ENCODE results near the gene ACTR8.

Gene ACTR8

DNA sequence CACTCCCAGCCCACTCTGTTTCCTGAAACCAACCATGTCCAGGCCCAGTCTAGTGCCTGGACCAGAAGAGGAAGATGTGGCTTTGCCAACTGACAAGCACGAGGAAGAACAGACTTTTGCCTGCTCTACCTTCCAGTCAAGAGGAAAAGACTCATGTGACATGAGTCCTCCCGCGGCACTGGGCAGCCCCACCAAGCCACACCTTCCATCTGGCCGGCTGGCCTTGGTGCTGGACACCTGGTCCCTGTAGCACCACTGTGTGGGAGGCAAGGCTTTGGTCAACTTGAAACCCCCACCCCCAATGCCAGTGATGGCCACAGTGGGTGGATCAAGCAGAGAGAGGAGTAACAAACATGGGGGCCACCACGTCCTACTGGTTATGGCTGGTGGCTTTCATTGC lies 48.3 kb downstream of the ACTR8 start:
- DNase-seq, result no peak

DNA sequence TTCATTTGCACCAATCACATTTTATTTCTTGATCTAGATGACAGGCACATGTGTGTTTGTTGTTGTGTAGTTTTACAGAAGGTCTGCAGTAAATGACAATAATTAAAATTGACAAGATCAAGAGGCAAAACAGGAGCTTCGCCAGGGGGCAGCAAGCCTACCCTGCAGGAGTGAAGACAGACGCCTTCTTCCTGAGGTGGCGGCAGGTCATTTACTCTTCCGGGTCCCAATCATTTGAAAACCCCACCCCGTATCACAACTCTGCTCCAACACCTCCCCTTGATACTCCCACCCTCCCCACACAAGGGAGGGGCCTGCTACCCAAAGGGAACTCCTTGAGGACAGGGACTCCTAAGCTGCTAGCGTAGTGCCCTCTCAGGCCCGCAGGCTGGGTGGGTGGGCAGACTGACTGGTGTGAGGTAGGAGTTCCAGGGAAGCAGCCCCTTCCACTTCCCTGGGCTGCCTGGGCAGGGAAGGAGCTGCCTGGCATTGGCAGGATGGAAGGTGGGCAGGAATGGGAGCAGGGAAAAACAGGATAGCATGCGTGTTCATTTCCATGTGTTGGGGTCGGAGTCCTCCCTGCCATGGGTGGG lies 48.8 kb downstream of the ACTR8 start:
- DNase-seq, result no peak

DNA sequence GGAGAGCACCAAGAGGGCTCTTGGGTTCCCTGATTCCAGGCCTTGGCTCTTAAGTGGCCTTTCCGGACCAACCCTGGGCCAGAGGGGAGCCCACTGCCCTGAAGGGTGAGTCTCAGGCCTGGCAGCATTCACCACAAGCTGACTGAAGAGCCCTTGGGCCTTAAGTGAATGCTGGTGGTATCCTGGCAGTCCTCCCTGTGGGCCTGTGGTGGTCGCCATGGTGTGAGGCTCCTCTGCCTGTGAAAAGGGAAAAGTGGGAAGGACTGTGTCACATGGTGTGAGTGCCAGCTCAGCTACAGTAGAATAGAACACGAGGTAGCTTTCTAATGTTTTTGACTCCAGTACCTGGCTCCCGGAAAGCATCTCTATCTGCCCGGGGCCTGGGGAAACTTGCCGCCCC lies 51.0 kb downstream of the ACTR8 start:
- no peak for DNase-seq

DNA sequence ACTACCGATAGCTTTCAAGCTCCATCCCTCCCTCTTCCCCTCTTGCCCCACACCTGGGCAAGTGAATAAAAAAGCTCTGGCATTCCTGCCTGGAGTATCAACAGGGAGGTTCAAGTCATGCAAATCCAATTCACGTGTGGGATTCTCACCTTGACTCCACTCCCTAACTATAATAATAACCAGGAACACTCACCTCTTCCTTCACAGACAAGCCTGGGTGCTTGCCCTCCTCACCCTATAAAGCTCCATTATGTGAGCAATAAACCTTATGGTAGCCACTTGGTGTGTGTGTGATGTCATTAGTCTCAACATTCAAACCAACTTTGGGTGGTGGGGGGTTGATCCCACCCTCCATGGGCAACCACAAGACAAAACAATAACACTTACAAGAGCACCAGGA lies 52.3 kb downstream of the ACTR8 start:
- DNase-seq, result no peak

DNA sequence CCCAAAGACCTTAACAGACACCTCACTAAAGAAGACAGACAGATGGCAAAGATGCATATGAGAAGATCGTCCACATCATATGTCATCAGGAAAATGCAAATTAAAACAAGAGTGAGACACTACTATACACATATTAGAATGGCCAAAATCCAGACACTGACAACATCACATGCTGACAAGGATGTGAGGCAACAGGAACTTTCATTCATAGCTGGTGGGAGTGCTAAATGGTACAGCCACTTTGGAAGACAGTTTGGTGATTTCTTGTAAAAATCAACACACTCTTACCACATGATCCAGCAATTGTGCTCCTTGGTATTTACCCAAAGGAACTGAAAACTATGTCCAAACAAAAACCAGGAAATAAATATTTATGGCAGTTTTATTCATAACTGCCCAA lies 53.4 kb downstream of the ACTR8 start:
- no peak for DNase-seq

DNA sequence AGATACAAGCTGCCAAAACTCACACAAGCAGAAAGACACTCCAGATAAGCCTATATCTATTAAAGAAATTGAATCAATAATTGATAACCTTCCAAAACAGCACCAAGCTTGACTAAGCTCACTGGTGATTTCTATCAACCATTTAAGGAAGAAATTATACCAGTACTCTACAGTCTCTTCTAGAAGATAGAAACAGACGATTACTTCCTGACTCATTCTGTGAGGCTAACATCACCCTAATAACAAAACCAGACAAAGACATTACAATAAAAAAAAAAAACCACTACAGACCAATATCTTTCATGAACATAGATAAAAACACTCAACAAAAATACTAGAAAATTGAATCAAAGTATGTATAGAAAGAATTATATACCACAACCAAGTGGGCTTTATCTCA lies 55.9 kb downstream of the ACTR8 start:
- DNase-seq, result no peak

DNA sequence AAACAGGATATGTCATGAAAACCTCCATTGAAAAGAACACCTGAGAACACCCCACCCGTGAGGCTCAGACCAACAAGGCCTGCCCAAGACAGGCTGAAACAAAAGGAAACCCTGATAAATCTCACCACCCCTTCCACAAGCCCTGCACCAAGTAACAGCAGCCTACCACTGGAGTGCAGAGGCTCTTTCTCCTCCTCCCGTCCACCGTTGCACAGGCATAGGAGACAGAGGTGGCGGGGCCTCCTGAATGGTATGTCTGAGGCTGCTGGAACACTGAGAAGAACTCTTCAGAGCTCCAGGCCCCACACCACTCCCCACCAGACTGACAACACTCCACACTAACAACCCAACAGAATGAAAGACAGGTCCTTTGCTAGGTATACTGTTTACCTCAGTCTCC lies 57.2 kb downstream of the ACTR8 start:
- DNase-seq, result no peak

DNA sequence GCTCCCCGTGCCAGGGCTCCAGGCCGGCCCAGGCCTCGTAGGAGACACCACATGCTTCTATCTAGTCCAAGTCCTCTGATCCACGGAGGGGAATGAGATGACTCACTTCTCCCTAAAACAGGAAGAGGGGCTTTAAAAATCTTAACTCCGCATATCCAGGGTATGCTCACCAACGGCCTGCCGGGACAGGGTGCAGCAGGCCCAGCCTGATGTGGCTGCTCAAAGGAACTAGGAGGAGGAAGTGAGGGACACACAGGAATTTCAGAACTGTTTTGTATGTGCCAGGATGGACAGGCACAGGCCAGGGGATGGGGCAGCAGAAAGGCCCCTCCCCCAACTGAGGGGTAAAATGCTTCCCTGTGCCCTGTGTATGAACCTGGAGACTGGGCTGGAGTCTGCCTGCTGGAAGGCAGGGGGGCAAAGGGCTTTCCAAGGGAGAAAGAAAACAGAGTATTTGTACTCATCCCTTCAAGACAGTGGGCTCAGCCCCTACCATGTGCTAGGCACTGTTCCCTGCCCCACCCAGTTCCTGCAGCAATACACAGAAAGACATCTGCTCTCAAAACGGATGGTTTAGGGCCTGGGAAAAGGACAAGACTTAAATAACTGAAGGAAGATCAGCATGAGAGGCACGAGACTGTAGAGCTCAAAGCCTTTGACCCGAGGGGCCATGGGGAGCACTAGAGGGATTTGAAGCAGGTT lies 57.8 kb downstream of the ACTR8 start:
- DNase-seq, result no peak

DNA sequence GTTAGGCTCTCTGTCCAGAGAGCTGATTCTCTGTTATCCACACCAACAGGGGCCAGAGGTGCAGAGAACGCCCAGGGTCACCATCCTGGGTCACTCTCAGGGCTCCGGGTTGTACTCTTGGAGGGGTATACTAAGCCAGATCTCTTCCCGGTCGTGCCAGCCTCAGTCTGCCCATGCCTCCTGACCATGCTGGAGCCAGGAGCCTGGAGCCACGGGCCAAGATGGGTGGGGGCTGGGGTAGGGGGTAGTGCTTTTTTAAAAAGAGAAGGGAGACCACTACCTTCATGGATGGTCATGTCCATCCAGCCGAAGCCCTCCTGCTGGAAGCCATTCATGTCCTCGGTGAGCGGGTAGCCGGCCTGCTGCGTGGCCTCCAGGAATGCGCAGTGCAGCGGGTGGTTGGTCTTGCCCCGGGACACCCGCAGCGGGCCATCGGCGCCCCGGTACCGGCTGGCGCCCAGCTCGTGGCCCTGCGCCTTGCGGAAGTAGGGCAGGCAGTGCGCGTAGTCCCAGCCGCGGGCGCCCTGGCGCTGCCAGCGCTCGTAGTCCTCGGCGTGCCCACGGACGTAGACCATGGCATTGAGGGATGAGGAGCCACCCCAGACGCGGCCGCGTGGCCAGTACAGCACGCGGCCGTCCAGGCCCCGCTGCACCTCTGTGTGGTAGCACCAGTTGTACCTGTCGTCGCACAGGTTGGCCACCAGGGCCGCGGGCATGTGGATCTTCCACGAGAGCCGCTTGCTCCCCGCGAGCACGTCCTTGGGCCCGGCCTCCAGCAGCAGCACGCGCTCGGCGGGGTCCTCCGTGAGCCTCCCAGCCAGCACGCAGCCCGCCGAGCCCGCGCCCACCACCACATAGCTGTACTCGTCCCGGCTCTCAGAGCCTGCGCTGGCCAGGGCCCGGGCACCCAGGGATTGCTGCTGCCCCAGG lies 58.7 kb downstream of the ACTR8 start:
- DNase-seq, result no peak

DNA sequence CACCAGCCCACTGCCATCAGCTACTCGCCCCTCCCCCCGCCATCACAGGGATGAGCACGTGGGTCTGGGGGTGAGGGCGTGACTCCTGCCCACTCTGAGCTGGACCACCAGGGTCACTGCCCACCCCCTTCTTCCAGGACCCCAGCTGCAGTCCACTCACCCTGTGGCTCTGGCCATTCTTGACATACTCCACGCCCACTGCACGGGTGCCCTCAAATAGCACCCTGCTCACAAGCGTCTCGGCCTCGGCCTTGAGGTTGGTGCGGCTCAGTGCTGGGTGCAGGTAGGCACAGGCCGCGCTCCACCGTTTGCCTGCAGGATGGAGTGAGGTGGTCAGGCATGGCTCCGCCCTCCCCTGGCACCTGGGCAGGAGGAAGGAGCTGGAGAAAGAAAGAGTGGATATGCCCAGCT lies 59.6 kb downstream of the ACTR8 start:
- DNase-seq, result no peak

DNA sequence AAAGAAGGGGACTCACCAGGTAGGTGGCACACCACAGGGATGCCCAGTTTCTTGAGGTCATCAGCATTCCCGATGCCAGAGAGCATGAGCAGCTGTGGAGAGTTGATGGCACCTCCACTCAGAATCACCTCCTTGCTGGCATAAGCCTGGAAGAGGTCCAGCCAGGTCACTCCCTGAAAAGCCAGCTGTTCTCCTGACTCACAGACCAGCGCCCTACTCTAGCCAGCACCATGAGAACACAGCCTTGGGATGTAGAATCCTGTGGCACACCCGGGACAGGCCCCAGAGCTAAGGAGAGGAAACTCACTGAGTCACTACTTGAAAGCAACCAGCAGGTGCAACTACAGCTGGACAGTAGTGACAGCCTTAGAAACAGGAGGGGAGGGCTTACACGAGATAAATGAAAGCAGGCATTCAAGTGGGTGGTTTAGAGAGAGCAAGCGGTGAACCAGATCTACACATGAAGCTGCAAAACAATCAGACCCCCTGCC lies 60.3 kb downstream of the ACTR8 start:
- DNase-seq, result no peak

DNA sequence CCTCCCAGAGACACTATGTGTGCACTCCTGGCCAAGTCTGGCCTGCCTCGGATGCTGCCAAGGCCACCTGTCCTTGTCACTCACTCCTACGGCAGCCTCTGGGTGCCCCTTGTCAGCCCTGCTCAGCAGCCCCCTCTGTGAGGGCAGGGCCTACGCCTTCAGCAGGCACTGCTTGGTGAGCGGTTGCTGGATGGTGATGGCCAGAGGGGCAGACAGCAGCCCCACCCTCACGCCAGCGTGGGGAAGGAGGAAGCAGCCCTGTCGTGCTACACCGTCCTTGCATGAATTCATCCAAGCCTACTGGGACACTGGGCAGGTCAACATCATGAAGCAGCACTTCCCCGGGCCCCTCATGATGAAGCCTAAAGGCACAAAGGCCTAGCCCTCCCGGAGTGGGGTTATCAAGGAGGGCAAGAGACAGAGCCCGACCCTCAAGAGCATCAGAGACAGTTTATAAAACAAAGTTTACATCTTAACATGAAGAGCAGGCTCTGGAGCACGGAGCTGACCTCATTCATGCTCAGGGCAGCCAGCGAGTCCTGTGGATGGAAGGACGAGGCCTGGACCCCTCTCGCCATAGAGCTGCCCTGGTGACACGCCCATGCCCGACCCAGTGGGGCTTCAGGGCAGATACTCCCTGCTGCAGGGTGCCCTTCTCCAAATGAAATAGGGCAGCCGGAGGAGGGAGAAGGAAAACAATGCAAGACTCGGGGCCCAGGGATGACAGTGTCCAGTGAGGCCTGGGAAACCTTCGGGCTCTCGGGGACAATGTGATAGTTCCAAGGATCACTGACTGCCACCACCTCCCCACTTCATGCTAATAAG lies 61.0 kb downstream of the ACTR8 start:
- no peak for DNase-seq

DNA sequence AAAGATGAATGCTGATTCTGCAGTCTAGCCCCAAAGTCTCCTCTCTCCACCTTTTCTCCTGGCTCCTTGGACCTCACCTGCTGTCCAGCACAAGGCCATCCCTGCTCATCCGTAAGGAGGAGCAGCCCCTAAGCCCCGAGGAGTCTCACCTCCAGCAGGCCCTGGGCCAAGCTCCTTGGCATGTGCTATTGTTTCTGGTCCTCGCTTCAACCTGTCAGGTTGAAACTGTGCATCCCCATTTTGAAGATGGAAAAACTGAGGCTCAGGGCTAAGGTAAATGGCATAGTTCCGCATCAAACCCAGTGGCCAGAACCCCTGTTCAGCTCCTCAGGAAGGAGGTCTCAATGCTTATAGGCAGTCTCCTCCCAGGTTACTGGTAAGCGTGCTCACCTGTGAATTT lies 61.9 kb downstream of the ACTR8 start:
- no peak for DNase-seq

DNA sequence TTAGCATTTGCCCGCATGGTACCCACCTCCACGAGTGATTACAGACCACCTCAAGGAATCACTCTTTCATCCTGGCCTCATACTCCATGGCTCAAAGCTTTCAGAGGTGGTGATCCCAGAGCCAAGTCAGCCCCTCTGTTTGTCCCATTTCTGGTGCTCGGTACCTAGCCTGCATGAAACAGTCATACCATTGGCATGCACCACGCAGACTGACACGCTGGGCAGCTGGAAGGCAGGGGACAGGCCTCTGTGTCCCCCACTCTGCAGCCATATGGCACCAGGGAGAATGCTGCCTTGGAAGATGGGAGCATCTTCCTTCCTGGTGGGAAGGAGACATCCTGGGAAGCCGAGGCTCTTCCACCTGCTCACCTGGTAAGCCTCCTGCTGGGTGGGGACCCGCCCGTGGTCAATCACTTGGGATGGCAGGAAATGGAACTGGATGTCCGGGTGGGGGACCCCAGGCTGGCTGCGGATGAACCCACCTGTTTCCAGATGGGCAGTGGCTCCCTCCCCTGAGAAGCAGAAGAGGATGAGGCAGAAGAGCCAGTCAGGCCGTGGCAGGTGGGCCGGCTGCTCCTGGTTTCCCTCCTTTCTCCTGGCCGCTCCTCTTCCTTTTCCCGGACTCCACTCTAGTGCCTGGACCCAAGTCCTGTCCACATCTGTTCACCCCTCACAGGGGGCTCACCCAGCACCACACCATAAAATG lies 62.6 kb downstream of the ACTR8 start:
- no peak for DNase-seq

DNA sequence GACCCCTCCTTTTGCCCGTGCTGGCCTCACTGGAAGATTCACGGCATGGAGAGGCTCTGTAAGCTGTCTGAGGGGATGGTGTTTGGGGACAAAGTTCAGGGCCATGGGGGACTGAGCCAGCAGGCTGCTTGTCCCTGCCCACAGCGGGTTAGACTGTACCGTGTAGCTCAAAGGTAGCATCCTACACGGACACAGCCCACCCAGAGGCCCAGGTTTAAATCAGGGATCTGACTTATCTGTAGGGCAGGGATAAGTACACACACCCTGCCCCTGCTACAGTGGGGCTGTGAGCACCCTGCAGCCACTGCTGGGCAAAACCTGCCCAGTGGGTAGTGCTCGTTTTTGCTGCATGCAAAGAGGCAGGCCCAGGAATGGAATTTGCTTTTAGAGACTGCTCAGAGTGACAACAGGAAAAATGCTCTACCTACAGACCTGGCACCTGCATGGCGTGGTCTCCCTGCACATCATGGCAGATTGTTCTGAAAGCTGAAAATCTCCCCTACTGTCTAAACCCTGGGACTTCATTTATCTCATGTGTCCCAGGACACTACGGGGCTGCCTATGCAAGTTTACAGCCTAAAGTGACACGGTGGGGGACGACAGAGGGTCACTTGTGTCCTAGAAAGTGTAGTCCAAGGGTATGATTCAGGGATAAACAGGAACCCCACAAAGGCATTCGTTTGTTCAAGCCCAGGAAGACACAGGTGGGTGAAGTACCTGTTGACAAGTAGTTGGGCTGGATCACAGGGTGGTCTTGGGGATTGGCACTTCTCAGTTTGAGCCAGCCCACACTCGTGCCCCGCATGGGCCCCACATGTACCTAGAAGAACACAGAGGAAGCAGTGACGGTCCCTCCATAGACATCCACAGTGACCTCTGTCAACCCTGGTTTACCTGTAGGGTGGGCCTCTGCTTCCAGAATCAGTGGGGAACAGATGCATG lies 63.5 kb downstream of the ACTR8 start:
- DNase-seq, result no peak

DNA sequence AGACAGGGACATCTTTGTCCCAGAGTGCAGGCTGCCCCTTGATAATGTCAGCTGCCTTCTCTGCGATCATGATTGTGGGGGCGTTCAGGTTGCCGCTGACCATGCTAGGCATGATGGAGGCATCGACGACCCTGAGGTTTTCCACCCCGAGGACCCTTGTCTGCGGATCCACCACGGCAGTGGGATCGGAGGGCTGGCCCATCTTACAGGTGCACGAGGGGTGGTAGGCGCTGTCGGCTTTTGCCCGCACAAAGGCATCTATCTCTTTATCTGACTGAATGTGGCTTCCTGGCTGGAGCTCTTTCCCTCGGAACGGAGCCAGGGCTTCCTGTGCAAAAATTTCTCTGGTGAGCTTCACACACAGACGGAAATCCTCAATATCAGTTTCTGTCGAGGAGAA lies 64.1 kb downstream of the ACTR8 start:
- no peak for DNase-seq

DNA sequence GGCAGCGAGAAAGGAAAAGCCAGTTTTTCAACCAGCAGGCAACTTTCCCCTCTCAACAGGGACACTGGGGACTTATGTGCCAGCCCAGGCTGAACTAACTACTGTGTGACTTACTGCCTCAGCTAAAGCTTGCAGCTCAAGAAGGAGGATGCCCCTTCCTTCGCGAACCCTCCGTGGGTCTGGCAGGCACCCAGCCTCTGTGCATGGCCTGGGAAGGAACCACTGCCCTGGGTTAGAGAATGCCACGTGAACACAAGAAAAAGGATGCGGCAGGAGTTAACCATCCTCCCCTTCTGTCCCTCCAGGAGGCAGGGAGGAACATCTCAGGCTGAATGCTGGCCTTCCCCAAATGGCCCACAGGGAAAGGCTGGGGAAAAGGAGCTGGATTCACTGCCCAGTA lies 64.7 kb downstream of the ACTR8 start:
- no peak for DNase-seq
